Measurements from ENCODE around the gene LCAT. TPM values are rescaled to one million over a fixed set of nuclear protein-coding genes. Genes with fewer than 3 reads are reported as not detected.

LCAT gene
- total RNA-seq, 1 donor from 2014 or later: 17.0 TPM

- intact Hi-C loops (cut with micrococcal nuclease): loop anchor here (5.0 to 10.0 kb wide), 2 partner anchors 322 to 465 kb away; partner anchors contain the start of genes C16orf86, ENKD1 and RIPOR1
- peaks cover 8% of the 10 kb centered on the region for H3K36me3 Mint-ChIP-seq (ENCODE audit: low read depth)
- ATAC-seq (ENCODE audit: low read depth): peak; percentile 10
- TF ChIP-seq CTCF (IDR thresholded peaks at IDR 0.05): no peak
- H3K4me3 Mint-ChIP-seq: no peak overlapping the region
- ChIA-PET POLR2A (interaction anchor here (0.5 to 1.3 kb wide), 10 partner anchors 10 to 765 kb away, joined by 3 to 8 read pairs (median 3); partner anchors contain the start of genes DDX28, DPEP2, DUS2 and NFATC3), CTCF (interaction anchor here (1.3 to 3.7 kb wide), 3 partner anchors 48 to 172 kb away, joined by 3 to 28 read pairs (median 4); no protein-coding TSS in a partner anchor)
- DNase-seq: no peak
- H3K4me1 Mint-ChIP-seq: peaks cover 76% of the 10 kb centered on the region
- H3K27me3 Mint-ChIP-seq: no peaks in the 10 kb centered on the region
- peak overlapping the region; percentile 73 for H3K27ac Mint-ChIP-seq
- no peaks in the 10 kb centered on the region for H3K9me3 Mint-ChIP-seq
Measured at GRCh38 chr16:67989322-67990017, 45.5 kb upstream of the LCAT start.

- Mint-ChIP-seq H3K4me3 (no peak overlapping the region), H3K36me3 (ENCODE audit: low read depth) (peaks cover 8% of the 10 kb centered on the region), H3K9me3 (no peaks in the 10 kb centered on the region), H3K4me1 (peaks cover 79% of the 10 kb centered on the region), H3K27ac (peak overlapping the region; percentile 73), H3K27me3 (no peaks in the 10 kb centered on the region)
- ATAC-seq (ENCODE audit: low read depth) (no peak), DNase-seq (no peak)
- intact Hi-C loops (cut with micrococcal nuclease): no loop called here
- ChIA-PET POLR2A (interaction anchor here (0.8 to 1.3 kb wide), 6 partner anchors 34 to 97 kb away, joined by 3 to 8 read pairs (median 4); partner anchors contain the start of genes DDX28, DUS2, NFATC3 and PSMB10), CTCF (interaction anchor here (1.3 to 1.5 kb wide), 2 partner anchors 47 to 172 kb away, joined by 3 to 4 read pairs; no protein-coding TSS in a partner anchor)
- no peak for TF ChIP-seq CTCF (IDR thresholded peaks at IDR 0.05)
Measured at GRCh38 chr16:67988675-67989074, 44.8 kb upstream of the LCAT start.

- H3K4me3 Mint-ChIP-seq: no peak overlapping the region
- H3K27ac Mint-ChIP-seq: peak overlapping the region; percentile 54
- intact Hi-C loops (cut with micrococcal nuclease): no loop called here
- no peaks in the 10 kb centered on the region for H3K9me3 Mint-ChIP-seq
- ATAC-seq (ENCODE audit: low read depth) (no peak), DNase-seq (no peak)
- ChIA-PET POLR2A (interaction anchor here (0.6 to 3.5 kb wide), 6 partner anchors 8 to 52 kb away, joined by 3 to 16 read pairs (median 6); partner anchors contain the start of genes DDX28 and DUS2), CTCF (interaction anchor here (1.1 to 1.7 kb wide), 2 partner anchors 48 to 53 kb away, joined by 4 to 9 read pairs; no protein-coding TSS in a partner anchor)
- H3K4me1 Mint-ChIP-seq: peaks cover 79% of the 10 kb centered on the region
- peaks cover 8% of the 10 kb centered on the region for H3K36me3 Mint-ChIP-seq (ENCODE audit: low read depth)
- no peaks in the 10 kb centered on the region for H3K27me3 Mint-ChIP-seq
- no peak for TF ChIP-seq CTCF (IDR thresholded peaks at IDR 0.05)
Measured at GRCh38 chr16:67987460-67988160, 43.7 kb upstream of the LCAT start.

- Mint-ChIP-seq H3K27me3 (no peaks in the 10 kb centered on the region), H3K4me3 (no peak overlapping the region), H3K4me1 (peaks cover 73% of the 10 kb centered on the region), H3K9me3 (no peaks in the 10 kb centered on the region), H3K27ac (peak overlapping the region; percentile 54), H3K36me3 (ENCODE audit: low read depth) (peaks cover 8% of the 10 kb centered on the region)
- intact Hi-C loops (cut with micrococcal nuclease): no loop called here
- TF ChIP-seq CTCF (IDR thresholded peaks at IDR 0.05): no peak
- DNase-seq: no peak
- CTCF ChIA-PET: interaction anchor here (1.1 to 1.7 kb wide), 2 partner anchors 48 to 54 kb away, joined by 4 to 9 read pairs; no protein-coding TSS in a partner anchor
- POLR2A ChIA-PET: interaction anchor here (0.6 to 3.5 kb wide), 5 partner anchors 8 to 51 kb away, joined by 3 to 16 read pairs (median 6); partner anchors contain the start of genes DDX28 and DUS2
- ATAC-seq (ENCODE audit: low read depth): no peak
Measured at GRCh38 chr16:67986949-67987348, 43.0 kb upstream of the LCAT start.

All from activated B cell treated with CpG ODN at 0.5 μM for 24 hours (primary cell).